Stimulated activated naive CD4-positive, alpha-beta T cell treated with Interleukin-2 at 50 U/mL for 16 hours (primary cell): Measurements from ENCODE around the gene XYLT1.
"Not testable (repeated sequence)": the region's sequence is repeated elsewhere in the genome, so short reads cannot be mapped to it uniquely, and the experiment has no call there.

Experiments
- DNase-seq: peaks from one replicate; lab custom pipeline; 2025; lab: John Stamatoyannopoulos, UW

Gene XYLT1

GRCh38 chr16:17431012-17431411 is 39.7 kb downstream of the XYLT1 start:
- no peak for DNase-seq

GRCh38 chr16:17426451-17426850 is 44.3 kb downstream of the XYLT1 start:
- no peak for DNase-seq

GRCh38 chr16:17424771-17425170 is 46.0 kb downstream of the XYLT1 start:
- no peak for DNase-seq

GRCh38 chr16:17423221-17423620 is 47.5 kb downstream of the XYLT1 start:
- no peak for DNase-seq

GRCh38 chr16:17420816-17421215 is 49.9 kb downstream of the XYLT1 start:
- DNase-seq: no peak

GRCh38 chr16:17419266-17419665 is 51.5 kb downstream of the XYLT1 start:
- DNase-seq: no peak

GRCh38 chr16:17417740-17418139 is 53.0 kb downstream of the XYLT1 start:
- DNase-seq: no peak

- DNase-seq: peak; percentile 46
Observed at GRCh38 chr16:17416461-17417311, 54.1 kb downstream of the XYLT1 start.

GRCh38 chr16:17414916-17415315 is 55.8 kb downstream of the XYLT1 start:
- DNase-seq: no peak

GRCh38 chr16:17414421-17414820 is 56.3 kb downstream of the XYLT1 start:
- DNase-seq: peak; percentile 29

- no peak for DNase-seq
Observed at GRCh38 chr16:17413508-17413907, 57.3 kb downstream of the XYLT1 start.

- no peak for DNase-seq
Observed at GRCh38 chr16:17412791-17413190, 58.0 kb downstream of the XYLT1 start.

- no peak for DNase-seq
Observed at GRCh38 chr16:17412221-17412620, 58.5 kb downstream of the XYLT1 start.

GRCh38 chr16:17411263-17411662 is 59.5 kb downstream of the XYLT1 start:
- no peak for DNase-seq

GRCh38 chr16:17410316-17410715 is 60.4 kb downstream of the XYLT1 start:
- DNase-seq: not testable (repeated sequence)

- DNase-seq: no peak
Observed at GRCh38 chr16:17409894-17410293, 60.9 kb downstream of the XYLT1 start.

- DNase-seq: no peak
Observed at GRCh38 chr16:17408955-17409441, 61.8 kb downstream of the XYLT1 start.

GRCh38 chr16:17408296-17408695 is 62.5 kb downstream of the XYLT1 start:
- no peak for DNase-seq

GRCh38 chr16:17407321-17407720 is 63.4 kb downstream of the XYLT1 start:
- DNase-seq: no peak

- no peak for DNase-seq
Observed at GRCh38 chr16:17404941-17405689, 65.6 kb downstream of the XYLT1 start.

- no peak for DNase-seq
Observed at GRCh38 chr16:17403859-17404545, 66.8 kb downstream of the XYLT1 start.

GRCh38 chr16:17403156-17403809 is 67.5 kb downstream of the XYLT1 start:
- DNase-seq: no peak
